Body of pancreas (tissue), 4 donors: ENCODE results near the gene OR10AD1. TPM values are rescaled to one million over a fixed set of nuclear protein-coding genes. Genes with fewer than 3 reads are reported as not detected.
A peak's percentile ranks its signal among the peaks of the same experiment; 100 is the strongest.
"Not testable (repeated sequence)": the region's sequence is repeated elsewhere in the genome, so short reads cannot be mapped to it uniquely, and the experiment has no call there.

Experiments used
- ATAC-seq: fragments of 150-250 bp; one replicate; pipeline ENCODE4 v1.9.1; 2016
- DNase-seq, 4 donors: peaks; one replicate each; pipeline ENCODE4 v3.0.0-alpha.2; 2019
- H3K27ac ChIP-seq, 4 donors: fragments of 200-600 bp; sonication (generic); 1 replicate in 3 of 4; 2 replicates in 1 of 4; pipeline versions ENCODE4 v1.5.1 to v1.6.1; 2016 to 2019; ENCODE audit warnings: mild to moderate bottlenecking in 1 of 4, mixed read lengths in 1 of 4, moderate library complexity in 1 of 4
- H3K27me3 ChIP-seq, 2 donors: fragments of 200-600 bp; sonication (generic); one replicate each; pipeline ENCODE4 v1.6.0; 2016; ENCODE audit warnings: mild to moderate bottlenecking in 1 of 2
- H3K36me3 ChIP-seq, 2 donors: fragments of 200-600 bp; sonication (generic); replicated peaks in 1 of 2; 2 replicates each; pipeline ENCODE4 v1.5.1; 2016; ENCODE audit warnings: low read depth in 2 of 2; ENCODE audit not compliant: insufficient read depth in 1 of 2
- H3K4me1 ChIP-seq: fragments of 200-600 bp; sonication (generic); one replicate; pipeline ENCODE4 v1.6.0; 2016
- H3K4me3 ChIP-seq, 2 donors: fragments of 200-600 bp; sonication (generic); 1 replicate in 1 of 2; 2 replicates in 1 of 2; pipeline ENCODE4 v1.5.1; 2016 to 2019
- H3K9me3 ChIP-seq, 3 donors: fragments of 200-600 bp; sonication (generic); 1 replicate in 2 of 3; 2 replicates in 1 of 3; pipeline ENCODE4 v1.5.1; 2016
- POLR2A ChIP-seq, 3 donors: fragments of 450-650 bp; IDR thresholded peaks; one replicate each; pipeline ENCODE4 v1.6.1; 2016; ENCODE audit warnings: antibody characterized with exemption in 3 of 3, mild to moderate bottlenecking in 2 of 3
- WGBS, 2 donors: methylation state at CpG; one replicate each; pipeline ENCODE4 v1.1.5; 2017; 5-methylcytosine and 5-hydroxymethylcytosine counted together
- intact Hi-C: fragments of 100-400 bp; cut with DNase I; formaldehyde crosslinking; loops from one replicate; pipeline ENCODE4 v1.15.1; 2023
- total RNA-seq, 2 donors: library from RNA; depleted of rRNA; stranded (reverse); fragments of >200 nt; gene quantifications; one replicate each; pipeline ENCODE4 v1.1.0, GENCODE V29; 2016
- TF ChIP-seq, protein P1 (sequence below), 7 experiments: fragments of 450-650 bp in 4 of 7; fragments of 200-600 bp in 3 of 7; sonication (generic) in 3 of 7; IDR thresholded peaks; one replicate each; pipeline ENCODE4 v1.5.1; 2016 to 2019; ENCODE audit warnings: antibody characterized with exemption in 7 of 7

The OR10AD1 gene
- total RNA-seq, 2 donors from 2014 or later: not detected

DNA sequence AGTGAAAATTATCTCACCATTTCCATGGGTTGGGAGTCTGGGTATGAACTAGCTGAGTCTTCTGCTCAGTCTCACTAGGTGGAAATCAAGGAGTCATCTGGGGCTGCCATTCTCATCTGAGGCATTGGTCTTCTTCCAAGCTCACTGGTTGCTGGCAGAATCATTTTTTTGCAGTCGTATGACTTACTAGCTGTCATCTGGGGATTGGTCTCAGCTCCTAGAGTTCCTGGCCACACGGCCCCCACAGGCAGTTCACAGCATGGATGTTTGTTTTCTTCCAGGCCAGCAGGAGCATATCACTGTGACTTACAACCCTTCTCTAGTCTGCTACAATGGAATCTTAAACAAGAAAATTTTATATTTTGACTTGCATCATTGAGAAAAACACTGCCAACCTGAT is 18.6 kb upstream of the OR10AD1 start:
- ATAC-seq (no peak), DNase-seq (no peak)
- no peak for TF ChIP-seq POLR2A (IDR thresholded peaks at IDR 0.05)
- TF ChIP-seq, protein P1, sequence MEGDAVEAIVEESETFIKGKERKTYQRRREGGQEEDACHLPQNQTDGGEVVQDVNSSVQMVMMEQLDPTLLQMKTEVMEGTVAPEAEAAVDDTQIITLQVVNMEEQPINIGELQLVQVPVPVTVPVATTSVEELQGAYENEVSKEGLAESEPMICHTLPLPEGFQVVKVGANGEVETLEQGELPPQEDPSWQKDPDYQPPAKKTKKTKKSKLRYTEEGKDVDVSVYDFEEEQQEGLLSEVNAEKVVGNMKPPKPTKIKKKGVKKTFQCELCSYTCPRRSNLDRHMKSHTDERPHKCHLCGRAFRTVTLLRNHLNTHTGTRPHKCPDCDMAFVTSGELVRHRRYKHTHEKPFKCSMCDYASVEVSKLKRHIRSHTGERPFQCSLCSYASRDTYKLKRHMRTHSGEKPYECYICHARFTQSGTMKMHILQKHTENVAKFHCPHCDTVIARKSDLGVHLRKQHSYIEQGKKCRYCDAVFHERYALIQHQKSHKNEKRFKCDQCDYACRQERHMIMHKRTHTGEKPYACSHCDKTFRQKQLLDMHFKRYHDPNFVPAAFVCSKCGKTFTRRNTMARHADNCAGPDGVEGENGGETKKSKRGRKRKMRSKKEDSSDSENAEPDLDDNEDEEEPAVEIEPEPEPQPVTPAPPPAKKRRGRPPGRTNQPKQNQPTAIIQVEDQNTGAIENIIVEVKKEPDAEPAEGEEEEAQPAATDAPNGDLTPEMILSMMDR (IDR thresholded peaks at IDR 0.05): no peak
- no peaks in the 10 kb centered on the region for H3K27me3 ChIP-seq
- no peaks in the 10 kb centered on the region for H3K4me1 ChIP-seq
- no peak overlapping the region for H3K4me3 ChIP-seq
- WGBS, 2 donors: 18 to 26% methylated on average over 2 of the region's 2 CpGs
- intact Hi-C loops: no loop called here
- no peaks in the 10 kb centered on the region for H3K36me3 ChIP-seq
- H3K27ac ChIP-seq: no peak overlapping the region
- H3K9me3 ChIP-seq: no peaks in the 10 kb centered on the region

DNA sequence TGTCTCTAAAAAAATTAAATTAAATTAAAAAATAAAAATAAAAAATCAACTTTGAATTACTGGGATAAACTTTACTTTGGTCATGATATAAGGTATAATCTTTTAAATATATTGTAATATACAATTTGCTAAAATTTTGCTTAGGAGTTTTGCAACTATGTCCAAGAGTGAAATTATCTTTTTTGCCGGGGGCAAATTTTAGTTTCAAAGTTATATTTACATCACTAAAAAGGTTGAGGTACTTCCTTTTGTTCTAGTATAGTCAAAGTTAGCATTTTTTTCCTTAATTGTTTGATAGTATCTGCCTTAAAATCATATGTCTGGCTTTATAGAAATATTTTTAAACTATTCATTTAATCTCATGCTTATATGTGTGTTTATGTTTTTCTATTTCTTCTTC is 17.6 kb upstream of the OR10AD1 start:
- Histone ChIP-seq H3K4me3 (no peak overlapping the region), H3K9me3 (no peaks in the 10 kb centered on the region), H3K36me3 (no peaks in the 10 kb centered on the region), H3K4me1 (no peaks in the 10 kb centered on the region), H3K27me3 (no peaks in the 10 kb centered on the region), H3K27ac (no peak overlapping the region)
- intact Hi-C loops: no loop called here
- DNase-seq (no peak), ATAC-seq (no peak)
- TF ChIP-seq POLR2A (IDR thresholded peaks at IDR 0.05): no peak
- TF ChIP-seq, protein P1 (IDR thresholded peaks at IDR 0.05): no peak
- whole genome bisulfite sequencing, 2 donors: 78 to 87% methylated on average over 1 of the region's 1 CpG

DNA sequence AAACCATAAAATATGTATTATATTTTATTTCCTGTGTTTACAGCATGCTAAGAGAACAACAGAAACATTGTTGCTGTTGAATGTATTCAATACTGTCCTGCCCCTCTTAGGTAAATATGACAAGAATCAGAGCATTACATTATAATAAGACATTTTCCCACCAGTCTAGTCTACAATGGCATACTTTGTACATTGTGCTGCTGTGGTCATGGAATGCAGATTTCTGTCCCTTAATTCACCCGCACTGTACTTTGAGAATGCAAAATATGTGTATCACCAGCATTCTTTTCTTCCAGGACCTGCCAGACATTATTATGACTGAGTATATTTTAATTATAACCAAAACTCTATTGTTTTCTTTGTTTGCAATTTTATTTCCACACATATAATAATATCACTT is 16.5 kb upstream of the OR10AD1 start:
- ATAC-seq: no peak
- no peaks in the 10 kb centered on the region for H3K4me1 ChIP-seq
- TF ChIP-seq, protein P1 (IDR thresholded peaks at IDR 0.05): no peak
- TF ChIP-seq POLR2A (IDR thresholded peaks at IDR 0.05): no peak
- no peaks in the 10 kb centered on the region for H3K9me3 ChIP-seq
- H3K36me3 ChIP-seq: no peaks in the 10 kb centered on the region
- intact Hi-C loops: no loop called here
- DNase-seq: no peak
- H3K27me3 ChIP-seq: no peaks in the 10 kb centered on the region
- no peak overlapping the region for H3K27ac ChIP-seq
- WGBS, 2 donors: 75 to 78% methylated on average over 1 of the region's 1 CpG
- H3K4me3 ChIP-seq: no peak overlapping the region

DNA sequence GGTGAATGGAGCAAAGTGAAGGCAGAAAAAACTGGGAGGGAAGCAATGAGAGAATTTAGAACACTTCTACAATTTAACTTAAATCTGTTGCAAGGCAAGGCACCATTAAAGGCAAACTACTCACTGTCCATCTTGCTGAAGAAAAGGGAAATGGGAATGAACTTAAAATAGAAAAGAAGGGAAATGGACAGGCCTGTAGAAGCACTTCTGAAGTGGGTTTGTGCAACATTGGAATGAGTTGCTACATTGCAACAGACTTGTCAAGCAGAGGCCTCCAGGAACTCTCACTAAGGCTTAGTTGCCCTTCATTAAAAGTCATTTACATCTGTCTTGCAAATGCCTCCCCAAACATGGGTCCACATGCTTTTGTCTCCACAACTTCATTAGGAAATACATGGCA is 13.7 kb upstream of the OR10AD1 start:
- intact Hi-C loops: no loop called here
- DNase-seq (peak in 1 of 4 donors; percentile 29), ATAC-seq (no peak)
- no peaks in the 10 kb centered on the region for H3K9me3 ChIP-seq
- H3K4me3 ChIP-seq: no peak overlapping the region
- no peak overlapping the region for H3K27ac ChIP-seq
- no peak for TF ChIP-seq POLR2A (IDR thresholded peaks at IDR 0.05)
- TF ChIP-seq, protein P1 (IDR thresholded peaks at IDR 0.05): no peak
- no peaks in the 10 kb centered on the region for H3K36me3 ChIP-seq
- no peaks in the 10 kb centered on the region for H3K27me3 ChIP-seq
- H3K4me1 ChIP-seq: no peaks in the 10 kb centered on the region

DNA sequence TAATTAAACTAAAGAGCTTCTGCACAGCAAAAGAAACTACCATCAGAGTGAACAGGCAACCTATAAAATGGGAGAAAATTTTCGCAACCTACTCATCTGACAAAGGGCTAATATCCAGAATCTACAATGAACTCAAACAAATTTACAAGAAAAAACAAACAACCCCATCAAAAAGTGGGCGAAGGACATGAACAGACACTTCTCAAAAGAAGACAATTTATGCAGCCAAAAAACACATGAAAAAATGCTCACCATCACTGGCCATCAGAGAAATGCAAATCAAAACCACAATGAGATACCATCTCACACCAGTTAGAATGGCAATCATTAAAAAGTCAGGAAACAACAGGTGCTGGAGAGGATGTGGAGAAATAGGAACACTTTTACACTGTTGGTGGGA is 6.4 kb upstream of the OR10AD1 start:
- DNase-seq, H3K4me3 ChIP-seq, H3K36me3 ChIP-seq, H3K27me3 ChIP-seq, H3K27ac ChIP-seq, ATAC-seq, intact Hi-C loops, H3K4me1 ChIP-seq: not testable (repeated sequence)
- H3K9me3 ChIP-seq: peaks cover 0 to 27% (median 0%) of the 10 kb centered on the region in 3 donors
- WGBS, 2 donors: 100% methylated on average over 1 to 2 of the region's 2 CpGs
